ENCODE data around the gene ZSCAN30.

- no peak for TF ChIP-seq CTCF (IDR thresholded peaks at IDR 0.05)
- no peak for TF ChIP-seq POLR2AphosphoS5 (IDR thresholded peaks at IDR 0.05)
- TF ChIP-seq POLR2A (IDR thresholded peaks at IDR 0.05): no peak
Observed at GRCh38 chr18:35322486-35323458, 32.7 kb upstream of the ZSCAN30 start.

All from breast epithelium (tissue), 3 donors.